HG03097 (cell line): ENCODE measurements around the gene DEXI.
"Not testable (repeated sequence)": the region's sequence is repeated elsewhere in the genome, so short reads cannot be mapped to it uniquely, and the experiment has no call there.

ENCODE experiments used
- ATAC-seq: cut with Tn5 transposase; IDR thresholded peaks from one replicate; pipeline ENCODE4 v1.9.1; 2021; ENCODE audit not compliant: unreplicated experiment, low FRiP score

DEXI gene

DNA sequence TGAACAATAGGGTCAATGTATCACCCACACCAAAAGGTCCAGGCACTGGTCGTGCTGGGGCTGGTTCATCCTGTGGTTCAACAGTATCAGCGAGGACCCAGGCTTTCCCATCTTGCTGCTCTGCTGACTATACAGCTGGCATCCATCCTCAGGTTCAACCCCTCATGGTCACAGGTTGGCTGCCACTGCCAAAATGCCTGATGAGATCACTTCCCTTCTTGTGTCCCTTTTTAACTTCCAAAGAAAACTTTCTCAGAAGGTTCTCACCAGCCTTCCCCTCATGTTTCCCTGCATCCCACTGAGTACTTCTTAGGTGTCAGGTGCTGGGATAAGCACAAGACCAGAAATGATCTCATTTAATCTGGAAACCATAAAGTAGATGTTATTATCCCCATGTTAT lies 27.8 kb upstream of the DEXI start:
- ATAC-seq: no peak

DNA sequence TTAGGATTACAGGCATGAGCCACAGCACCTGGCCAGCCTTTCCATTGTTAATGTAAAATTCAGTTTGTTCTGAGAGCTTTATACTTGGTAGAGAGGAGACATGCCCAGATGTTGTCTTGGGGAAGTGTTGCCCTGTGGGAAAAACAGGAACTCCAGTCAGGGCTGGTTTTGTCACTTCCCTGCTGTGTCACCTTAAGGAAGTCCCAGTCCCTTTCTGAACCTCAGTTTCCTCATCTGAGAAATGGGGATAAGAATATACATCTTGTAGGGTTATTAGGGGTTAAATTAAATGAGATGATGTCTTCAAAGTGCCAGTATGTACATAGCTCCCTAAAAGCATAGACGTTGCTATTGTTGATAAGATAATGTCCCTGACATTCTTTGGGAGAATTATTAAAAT lies 27.3 kb upstream of the DEXI start:
- ATAC-seq: no peak

- ATAC-seq: no peak
Observed at GRCh38 chr16:10968498-10968897, 26.2 kb upstream of the DEXI start.

GRCh38 chr16:10967986-10968385 lies 25.7 kb upstream of the DEXI start:
- no peak for ATAC-seq

GRCh38 chr16:10966559-10966958 lies 24.3 kb upstream of the DEXI start:
- not testable (repeated sequence) for ATAC-seq

DNA sequence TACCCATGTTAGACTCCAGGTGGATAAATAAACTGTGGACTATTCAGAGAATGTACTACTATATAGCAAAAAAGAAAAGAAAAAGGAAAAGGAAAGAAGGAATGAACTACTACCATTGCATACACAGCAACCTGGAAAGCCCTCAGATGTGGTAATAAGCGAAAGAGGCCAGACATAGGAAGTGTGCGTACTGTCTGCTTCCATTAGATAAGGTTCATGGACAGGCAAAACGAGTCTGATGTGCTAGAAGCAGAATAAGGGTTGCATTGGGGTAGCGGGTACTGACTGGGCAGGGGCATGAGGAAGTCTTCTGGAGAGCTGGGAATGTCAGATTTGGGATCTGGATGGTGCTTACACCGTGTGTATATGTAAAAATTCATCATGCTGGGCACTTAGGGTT lies 23.9 kb upstream of the DEXI start:
- ATAC-seq: no peak

- ATAC-seq: peak; percentile 65
Observed at GRCh38 chr16:10965440-10966061, 23.3 kb upstream of the DEXI start.

DNA sequence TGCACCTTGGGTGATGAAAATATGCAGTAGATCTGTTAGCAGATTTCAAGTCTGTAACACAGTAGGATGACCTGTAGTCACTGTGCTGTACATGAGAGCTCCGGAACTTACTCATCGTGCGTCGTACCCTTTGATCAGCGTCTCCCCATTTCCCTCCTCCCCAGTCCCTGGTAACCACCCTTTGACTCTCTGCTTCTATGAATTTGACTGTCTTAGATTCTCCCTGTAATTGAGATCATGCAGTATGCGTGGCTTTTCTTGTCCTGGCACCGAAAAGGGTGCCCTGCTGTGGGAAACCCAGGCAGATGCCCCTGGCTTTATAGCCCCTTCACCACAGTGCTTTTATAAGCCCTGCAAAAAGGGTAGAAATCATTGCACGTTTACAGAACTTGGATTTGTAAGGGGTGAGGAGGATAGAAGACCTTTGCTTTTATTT lies 22.6 kb upstream of the DEXI start:
- peak; percentile 40 for ATAC-seq

GRCh38 chr16:10964039-10964890 lies 22.0 kb upstream of the DEXI start:
- ATAC-seq: peak; percentile 41

GRCh38 chr16:10961231-10961630 lies 19.0 kb upstream of the DEXI start:
- no peak for ATAC-seq

DNA sequence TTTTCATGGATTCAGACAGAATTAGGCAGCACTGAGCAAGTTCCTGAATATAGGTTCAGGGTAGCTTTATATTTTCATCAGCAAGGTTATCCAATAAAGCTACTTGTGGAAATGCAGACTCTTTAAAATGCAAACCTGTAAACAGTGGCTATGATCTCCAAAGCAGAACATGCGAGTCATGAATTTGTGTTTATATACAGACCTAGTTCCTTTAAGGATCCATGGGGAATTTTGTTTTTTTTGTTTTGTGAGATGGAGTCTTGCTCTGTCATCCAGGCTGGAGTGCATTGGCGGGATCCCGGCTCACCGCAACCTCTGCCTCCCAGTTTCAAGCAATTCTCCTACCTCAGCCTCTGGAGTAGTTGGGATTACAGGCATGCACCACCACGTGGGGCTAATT lies 16.9 kb upstream of the DEXI start:
- no peak for ATAC-seq

- ATAC-seq: no peak
Observed at GRCh38 chr16:10957771-10958482, 15.7 kb upstream of the DEXI start.

GRCh38 chr16:10954903-10955302 lies 12.6 kb upstream of the DEXI start:
- ATAC-seq: no peak

GRCh38 chr16:10951026-10951425 lies 8.8 kb upstream of the DEXI start:
- ATAC-seq: no peak

GRCh38 chr16:10950393-10950792 lies 8.1 kb upstream of the DEXI start:
- no peak for ATAC-seq

- ATAC-seq: peak; percentile 68
Observed at GRCh38 chr16:10949424-10949970, 7.2 kb upstream of the DEXI start.

DNA sequence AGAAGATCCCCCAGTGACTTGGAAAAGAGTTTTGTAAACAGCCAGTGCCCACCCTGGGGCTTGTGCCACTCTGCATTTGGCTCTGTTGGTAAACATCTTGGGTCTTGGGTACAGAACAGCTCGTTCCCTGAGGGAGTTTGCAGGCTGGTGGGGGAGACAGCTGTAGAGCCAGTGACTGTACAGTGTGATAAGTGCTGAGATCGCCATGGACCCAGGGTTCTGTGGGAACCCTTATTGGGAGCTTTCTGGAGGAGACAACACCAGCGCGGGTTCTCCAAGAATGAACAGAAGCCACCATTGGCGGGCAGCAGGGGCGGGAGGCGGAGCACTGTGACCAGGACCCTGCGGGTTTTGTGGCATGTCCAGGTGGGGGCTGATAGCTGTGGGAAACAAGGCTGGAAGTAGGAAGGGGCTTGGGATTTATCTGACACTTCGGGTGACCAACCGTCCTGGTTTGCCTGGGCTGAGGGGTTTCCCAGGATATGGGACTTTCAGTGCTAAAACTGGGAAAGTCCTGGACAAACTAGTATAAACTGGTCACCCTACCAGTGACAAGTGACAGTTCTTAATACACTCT lies 5.0 kb upstream of the DEXI start:
- no peak for ATAC-seq

DNA sequence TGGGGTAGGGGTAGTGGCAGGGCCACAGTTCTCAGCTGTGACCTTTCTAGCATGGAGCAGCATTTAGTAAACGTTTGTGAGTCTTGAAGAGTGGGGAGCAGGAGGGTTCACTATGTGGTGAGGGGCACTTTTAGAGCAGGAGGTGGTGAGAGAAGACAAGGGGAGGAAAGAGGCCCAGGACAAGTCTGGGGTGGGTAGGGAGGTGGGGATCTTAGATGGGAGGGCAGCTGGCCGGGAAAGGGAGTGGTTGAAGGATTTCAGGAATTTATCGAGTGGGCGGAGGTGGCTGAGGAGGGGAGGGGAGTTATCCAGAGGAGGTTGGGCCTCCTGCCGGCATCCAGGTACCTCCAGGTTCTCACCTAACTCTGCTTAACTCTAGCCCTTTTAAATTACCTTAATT lies 4.0 kb upstream of the DEXI start:
- no peak for ATAC-seq

GRCh38 chr16:10945065-10945787 lies 3.0 kb upstream of the DEXI start:
- no peak for ATAC-seq
